SK-N-SH treated with all-trans-retinoic acid at 6 μM for 48 hours (cell line): Measurements from ENCODE around the gene HDAC4.

ENCODE experiments used
- ATAC-seq: fragments of 200-7000 bp; cut with Tn5 transposase; 3 replicates; pipeline ENCODE4 v1.9.1; 2020; ENCODE audit warnings: mild to moderate bottlenecking, moderate library complexity
- ARNTL ChIP-seq: fragments of 450-650 bp; formaldehyde crosslinking; IDR thresholded peaks from 2 replicates; pipeline ENCODE4 v1.5.0; 2020; ENCODE audit warnings: low read depth, mild to moderate bottlenecking, moderate library complexity, borderline replicate concordance
- BACH2 ChIP-seq: fragments of 250-450 bp; sonication (Bioruptor Pico); IDR thresholded peaks from 2 replicates; pipeline ENCODE4 v1.9.0; 2021; ENCODE audit warnings: mild to moderate bottlenecking, borderline replicate concordance
- CSDC2 ChIP-seq: fragments of 250-450 bp; sonication (Bioruptor Pico); IDR thresholded peaks from 2 replicates; pipeline ENCODE4 v1.5.0; 2020; ENCODE audit warnings: mild to moderate bottlenecking, moderate library complexity
- ESRRG ChIP-seq: fragments of 250-450 bp; sonication (Bioruptor Pico); IDR thresholded peaks from 2 replicates; pipeline ENCODE4 v1.6.1; 2021; ENCODE audit warnings: mild to moderate bottlenecking
- GLIS3 ChIP-seq: fragments of 250-450 bp; sonication (Bioruptor Pico); IDR thresholded peaks from 2 replicates; pipeline ENCODE4 v1.5.0; 2020; ENCODE audit warnings: mild to moderate bottlenecking, moderate library complexity
- PPARA ChIP-seq: fragments of 250-450 bp; sonication (Bioruptor Pico); IDR thresholded peaks from 2 replicates; pipeline ENCODE4 v1.5.0; 2020; ENCODE audit warnings: mild to moderate bottlenecking, borderline replicate concordance
- RARB ChIP-seq: fragments of 250-450 bp; sonication (Bioruptor Pico); IDR thresholded peaks from 2 replicates; pipeline ENCODE4 v1.8.0; 2021; ENCODE audit warnings: mild to moderate bottlenecking, moderate library complexity
- SNAI2 ChIP-seq: fragments of 250-450 bp; sonication (Bioruptor Pico); IDR thresholded peaks from 2 replicates; pipeline ENCODE4 v1.5.0; 2020; ENCODE audit warnings: mild to moderate bottlenecking, moderate library complexity
- TOX ChIP-seq: fragments of 250-450 bp; sonication (Bioruptor Pico); IDR thresholded peaks from 2 replicates; pipeline ENCODE4 v1.8.0; 2021; ENCODE audit warnings: mild to moderate bottlenecking, moderate library complexity, borderline replicate concordance
- ZC3H10 ChIP-seq: fragments of 250-450 bp; sonication (Bioruptor Pico); IDR thresholded peaks from 2 replicates; pipeline ENCODE4 v1.5.1; 2021; ENCODE audit warnings: mild to moderate bottlenecking, moderate library complexity
- ZFP3 ChIP-seq: fragments of 250-450 bp; sonication (Bioruptor Pico); IDR thresholded peaks from 2 replicates; pipeline ENCODE4 v1.5.0; 2020; ENCODE audit warnings: mild to moderate bottlenecking, moderate library complexity
- ZFP30 ChIP-seq: fragments of 450-650 bp; formaldehyde crosslinking; IDR thresholded peaks from 2 replicates; pipeline ENCODE4 v1.5.0; 2022; ENCODE audit warnings: mild to moderate bottlenecking, moderate library complexity
- ZNF565 ChIP-seq: fragments of 450-650 bp; formaldehyde crosslinking; conservative IDR thresholded peaks from 2 replicates; pipeline ENCODE4 v1.5.0; 2020; ENCODE audit warnings: low read depth, mild to moderate bottlenecking, moderate library complexity
- ZNF70 ChIP-seq: fragments of 450-650 bp; formaldehyde crosslinking; IDR thresholded peaks from 2 replicates; pipeline ENCODE4 v1.5.0; 2020; ENCODE audit warnings: mild to moderate bottlenecking, moderate library complexity
- ZNF8 ChIP-seq: fragments of 450-650 bp; formaldehyde crosslinking; IDR thresholded peaks from 2 replicates; pipeline ENCODE4 v1.5.0; 2020; ENCODE audit warnings: mild to moderate bottlenecking, moderate library complexity
- TF ChIP-seq, protein P1 (sequence below): fragments of 250-450 bp; sonication (Bioruptor Pico); IDR thresholded peaks from 2 replicates; pipeline ENCODE4 v1.5.0; 2020; ENCODE audit warnings: mild to moderate bottlenecking, moderate library complexity
- TF ChIP-seq, protein P2 (sequence below): fragments of 250-450 bp; sonication (Bioruptor Pico); IDR thresholded peaks from 2 replicates; pipeline ENCODE4 v1.5.1; 2021; ENCODE audit warnings: mild to moderate bottlenecking, moderate library complexity
- TF ChIP-seq, protein P3 (sequence below): fragments of 250-450 bp; sonication (Bioruptor Pico); IDR thresholded peaks from 2 replicates; pipeline ENCODE4 v1.5.1; 2020; ENCODE audit warnings: low read depth, mild to moderate bottlenecking, moderate library complexity
- TF ChIP-seq, protein P4 (sequence below): fragments of 250-450 bp; sonication (Bioruptor Pico); IDR thresholded peaks from 2 replicates; pipeline ENCODE4 v1.8.0; 2020; ENCODE audit warnings: mild to moderate bottlenecking, moderate library complexity, borderline replicate concordance

Gene HDAC4

DNA sequence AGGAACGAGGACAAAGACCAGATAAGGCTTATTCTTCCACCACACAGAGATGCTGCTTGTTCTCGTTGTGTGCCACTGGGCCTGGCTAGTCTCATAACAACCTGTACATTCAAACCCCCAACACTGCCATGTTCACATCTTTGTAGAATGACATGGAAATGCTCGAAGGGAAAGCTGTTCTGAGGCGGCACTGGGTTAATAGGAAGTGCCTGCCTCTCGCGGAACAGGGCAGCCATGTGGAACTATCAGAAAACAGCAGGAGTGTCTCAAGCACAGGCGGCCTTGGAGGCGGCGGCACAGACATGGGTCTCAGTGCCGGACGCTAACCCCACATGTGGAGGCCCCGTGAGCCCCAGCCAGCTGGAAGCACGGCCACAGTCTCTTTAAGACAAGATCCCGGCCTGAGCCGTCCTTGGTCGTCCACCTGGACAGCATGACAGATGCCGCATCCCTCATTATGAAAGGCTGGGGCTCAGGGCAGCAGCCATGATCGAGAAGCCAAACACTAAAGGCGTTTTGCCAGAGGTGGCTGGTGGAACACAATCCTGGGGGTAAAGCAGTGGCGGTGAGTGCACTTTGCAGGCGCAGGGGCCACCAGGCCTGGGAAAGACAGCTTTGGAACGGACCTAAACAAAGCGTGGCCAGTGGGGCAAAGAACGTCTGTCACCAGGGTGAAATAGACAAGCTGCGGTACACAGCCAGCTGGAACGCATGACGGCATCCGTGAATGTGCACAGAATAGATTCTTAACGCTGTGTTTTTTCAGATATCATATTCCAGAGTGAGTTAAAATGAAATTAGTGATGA is 161.0 kb downstream of the HDAC4 start:
- peak; percentile 70 for ATAC-seq

DNA sequence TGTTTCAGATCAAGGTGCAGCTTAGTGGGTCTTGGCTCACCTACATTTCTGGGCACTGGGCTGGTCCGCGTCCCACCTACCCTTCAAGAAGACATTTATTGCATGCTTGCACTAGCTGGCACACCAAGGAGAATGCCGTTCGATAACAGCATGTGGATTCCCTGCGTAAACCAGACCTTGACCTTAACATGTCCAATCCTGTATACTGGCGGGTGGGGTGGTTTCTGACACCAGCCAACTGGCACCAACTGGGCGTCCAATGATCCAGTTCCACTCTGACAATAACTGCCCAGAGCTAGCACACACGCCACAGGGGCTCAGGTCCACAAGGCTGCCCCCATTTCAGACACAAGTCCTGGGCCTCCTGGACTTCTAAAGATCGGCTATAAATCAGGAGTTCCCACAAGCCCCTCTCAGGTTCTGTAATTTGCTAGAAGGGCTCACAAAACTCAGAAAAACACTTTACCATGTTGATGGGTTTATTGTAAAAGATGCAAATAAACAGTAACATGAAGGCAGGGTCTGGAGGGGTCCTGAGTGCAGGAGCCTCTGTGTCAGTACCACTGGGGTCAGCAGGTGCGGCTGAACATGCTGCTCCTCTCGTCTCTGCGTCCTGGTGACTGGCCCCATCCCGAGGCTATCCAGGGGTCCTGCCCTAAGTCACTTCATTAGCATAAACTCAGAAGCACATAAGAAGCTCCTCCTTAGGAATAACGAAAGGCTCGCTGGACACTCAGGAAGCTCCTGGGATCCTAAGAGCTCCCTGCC is 161.8 kb downstream of the HDAC4 start:
- no peak for ATAC-seq
- TF ChIP-seq ZNF70 (CRISPR knock-in tag), result no peak
- TF ChIP-seq, protein P1, sequence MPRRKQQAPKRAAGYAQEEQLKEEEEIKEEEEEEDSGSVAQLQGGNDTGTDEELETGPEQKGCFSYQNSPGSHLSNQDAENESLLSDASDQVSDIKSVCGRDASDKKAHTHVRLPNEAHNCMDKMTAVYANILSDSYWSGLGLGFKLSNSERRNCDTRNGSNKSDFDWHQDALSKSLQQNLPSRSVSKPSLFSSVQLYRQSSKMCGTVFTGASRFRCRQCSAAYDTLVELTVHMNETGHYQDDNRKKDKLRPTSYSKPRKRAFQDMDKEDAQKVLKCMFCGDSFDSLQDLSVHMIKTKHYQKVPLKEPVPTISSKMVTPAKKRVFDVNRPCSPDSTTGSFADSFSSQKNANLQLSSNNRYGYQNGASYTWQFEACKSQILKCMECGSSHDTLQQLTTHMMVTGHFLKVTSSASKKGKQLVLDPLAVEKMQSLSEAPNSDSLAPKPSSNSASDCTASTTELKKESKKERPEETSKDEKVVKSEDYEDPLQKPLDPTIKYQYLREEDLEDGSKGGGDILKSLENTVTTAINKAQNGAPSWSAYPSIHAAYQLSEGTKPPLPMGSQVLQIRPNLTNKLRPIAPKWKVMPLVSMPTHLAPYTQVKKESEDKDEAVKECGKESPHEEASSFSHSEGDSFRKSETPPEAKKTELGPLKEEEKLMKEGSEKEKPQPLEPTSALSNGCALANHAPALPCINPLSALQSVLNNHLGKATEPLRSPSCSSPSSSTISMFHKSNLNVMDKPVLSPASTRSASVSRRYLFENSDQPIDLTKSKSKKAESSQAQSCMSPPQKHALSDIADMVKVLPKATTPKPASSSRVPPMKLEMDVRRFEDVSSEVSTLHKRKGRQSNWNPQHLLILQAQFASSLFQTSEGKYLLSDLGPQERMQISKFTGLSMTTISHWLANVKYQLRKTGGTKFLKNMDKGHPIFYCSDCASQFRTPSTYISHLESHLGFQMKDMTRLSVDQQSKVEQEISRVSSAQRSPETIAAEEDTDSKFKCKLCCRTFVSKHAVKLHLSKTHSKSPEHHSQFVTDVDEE (CRISPR knock-in tag), result no peak
- no peak for TF ChIP-seq ZNF565 (CRISPR knock-in tag)
- TF ChIP-seq, protein P2, sequence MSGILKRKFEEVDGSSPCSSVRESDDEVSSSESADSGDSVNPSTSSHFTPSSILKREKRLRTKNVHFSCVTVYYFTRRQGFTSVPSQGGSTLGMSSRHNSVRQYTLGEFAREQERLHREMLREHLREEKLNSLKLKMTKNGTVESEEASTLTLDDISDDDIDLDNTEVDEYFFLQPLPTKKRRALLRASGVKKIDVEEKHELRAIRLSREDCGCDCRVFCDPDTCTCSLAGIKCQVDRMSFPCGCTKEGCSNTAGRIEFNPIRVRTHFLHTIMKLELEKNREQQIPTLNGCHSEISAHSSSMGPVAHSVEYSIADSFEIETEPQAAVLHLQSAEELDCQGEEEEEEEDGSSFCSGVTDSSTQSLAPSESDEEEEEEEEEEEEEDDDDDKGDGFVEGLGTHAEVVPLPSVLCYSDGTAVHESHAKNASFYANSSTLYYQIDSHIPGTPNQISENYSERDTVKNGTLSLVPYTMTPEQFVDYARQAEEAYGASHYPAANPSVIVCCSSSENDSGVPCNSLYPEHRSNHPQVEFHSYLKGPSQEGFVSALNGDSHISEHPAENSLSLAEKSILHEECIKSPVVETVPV, result no peak
- TF ChIP-seq, protein P3, sequence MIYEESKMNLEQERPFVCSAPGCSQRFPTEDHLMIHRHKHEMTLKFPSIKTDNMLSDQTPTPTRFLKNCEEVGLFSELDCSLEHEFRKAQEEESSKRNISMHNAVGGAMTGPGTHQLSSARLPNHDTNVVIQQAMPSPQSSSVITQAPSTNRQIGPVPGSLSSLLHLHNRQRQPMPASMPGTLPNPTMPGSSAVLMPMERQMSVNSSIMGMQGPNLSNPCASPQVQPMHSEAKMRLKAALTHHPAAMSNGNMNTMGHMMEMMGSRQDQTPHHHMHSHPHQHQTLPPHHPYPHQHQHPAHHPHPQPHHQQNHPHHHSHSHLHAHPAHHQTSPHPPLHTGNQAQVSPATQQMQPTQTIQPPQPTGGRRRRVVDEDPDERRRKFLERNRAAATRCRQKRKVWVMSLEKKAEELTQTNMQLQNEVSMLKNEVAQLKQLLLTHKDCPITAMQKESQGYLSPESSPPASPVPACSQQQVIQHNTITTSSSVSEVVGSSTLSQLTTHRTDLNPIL (CRISPR knock-in tag), result no peak
- no peak for TF ChIP-seq PPARA
- TF ChIP-seq ZFP30 (CRISPR knock-in tag), result no peak
- TF ChIP-seq ARNTL (CRISPR knock-in tag), result no peak
- TF ChIP-seq TOX (CRISPR knock-in tag), result no peak
- TF ChIP-seq GLIS3, result no peak
- TF ChIP-seq CSDC2 (CRISPR knock-in tag), result no peak
- TF ChIP-seq RARB (CRISPR knock-in tag), result no peak
- no peak for TF ChIP-seq ZC3H10
- TF ChIP-seq SNAI2 (CRISPR knock-in tag), result no peak
- no peak for TF ChIP-seq BACH2 (CRISPR knock-in tag)
- TF ChIP-seq ESRRG (CRISPR knock-in tag), result no peak
- TF ChIP-seq ZFP3 (CRISPR knock-in tag), result no peak

More for the DNA sequence above, 161.0 kb downstream of the HDAC4 start:
- TF ChIP-seq, protein P1 (CRISPR knock-in tag), result 0 out of 2 replicates have a peak, but pooled peaks have one; percentile 8
- TF ChIP-seq ZFP30 (CRISPR knock-in tag) (no peak), ZNF70 (CRISPR knock-in tag) (no peak; the same call in 1 of the 2 replicates), ZNF8 (CRISPR knock-in tag) (0 out of 2 replicates have a peak, but pooled peaks have one; percentile 57), ESRRG (CRISPR knock-in tag) (no peak), PPARA (no peak)
- TF ChIP-seq, protein P2, result no peak
- TF ChIP-seq, protein P4, sequence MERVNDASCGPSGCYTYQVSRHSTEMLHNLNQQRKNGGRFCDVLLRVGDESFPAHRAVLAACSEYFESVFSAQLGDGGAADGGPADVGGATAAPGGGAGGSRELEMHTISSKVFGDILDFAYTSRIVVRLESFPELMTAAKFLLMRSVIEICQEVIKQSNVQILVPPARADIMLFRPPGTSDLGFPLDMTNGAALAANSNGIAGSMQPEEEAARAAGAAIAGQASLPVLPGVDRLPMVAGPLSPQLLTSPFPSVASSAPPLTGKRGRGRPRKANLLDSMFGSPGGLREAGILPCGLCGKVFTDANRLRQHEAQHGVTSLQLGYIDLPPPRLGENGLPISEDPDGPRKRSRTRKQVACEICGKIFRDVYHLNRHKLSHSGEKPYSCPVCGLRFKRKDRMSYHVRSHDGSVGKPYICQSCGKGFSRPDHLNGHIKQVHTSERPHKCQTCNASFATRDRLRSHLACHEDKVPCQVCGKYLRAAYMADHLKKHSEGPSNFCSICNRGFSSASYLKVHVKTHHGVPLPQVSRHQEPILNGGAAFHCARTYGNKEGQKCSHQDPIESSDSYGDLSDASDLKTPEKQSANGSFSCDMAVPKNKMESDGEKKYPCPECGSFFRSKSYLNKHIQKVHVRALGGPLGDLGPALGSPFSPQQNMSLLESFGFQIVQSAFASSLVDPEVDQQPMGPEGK (CRISPR knock-in tag), result no peak
